Lung (tissue), 12 donors: ENCODE measurements around the gene LENG8. TPM values are rescaled to one million over a fixed set of nuclear protein-coding genes. Genes with fewer than 3 reads are reported as not detected.

Source experiments
- ATAC-seq: fragments of 200-7000 bp; cut with Tn5 transposase; one replicate; pipeline ENCODE4 v1.9.1; 2020; ENCODE audit warnings: moderate number of reproducible peaks; ENCODE audit not compliant: insufficient read depth, low FRiP score
- DNase-seq, 3 donors: peaks; one replicate each; pipeline ENCODE4 v3.0.0-alpha.2; 2013 to 2017
- H3K27ac ChIP-seq, 2 donors: one replicate each; pipeline ENCODE4 v1.5.1; 2013; ENCODE audit warnings: mild to moderate bottlenecking in 2 of 2, moderate library complexity in 2 of 2, control low read depth in 1 of 2, inconsistent platforms in 1 of 2, low read depth in 1 of 2, low read length in 1 of 2
- H3K27me3 ChIP-seq, 3 donors: one replicate each; pipeline ENCODE4 v1.5.1; 2013; ENCODE audit warnings: low read length in 2 of 3; ENCODE audit not compliant: control insufficient read depth in 3 of 3, insufficient read depth in 3 of 3
- H3K36me3 ChIP-seq, 4 donors: one replicate each; pipeline ENCODE4 v1.5.1; 2013; ENCODE audit warnings: low read length in 4 of 4, mild to moderate bottlenecking in 1 of 4, moderate library complexity in 1 of 4; ENCODE audit not compliant: control insufficient read depth in 4 of 4, insufficient read depth in 4 of 4
- H3K4me1 ChIP-seq, 5 donors: one replicate each; pipeline ENCODE4 v1.5.1; 2013; ENCODE audit warnings: low read length in 5 of 5, mild to moderate bottlenecking in 2 of 5, moderate library complexity in 1 of 5; ENCODE audit not compliant: control insufficient read depth in 5 of 5, insufficient read depth in 5 of 5
- H3K4me3 ChIP-seq: one replicate; pipeline ENCODE4 v1.5.1; 2013; ENCODE audit warnings: mild to moderate bottlenecking, control low read depth, moderate library complexity
- H3K9ac ChIP-seq, 2 donors: one replicate each; pipeline ENCODE4 v1.5.1; 2013; ENCODE audit warnings: low read length in 2 of 2, control low read depth in 1 of 2; ENCODE audit not compliant: insufficient read depth in 1 of 2
- H3K9me3 ChIP-seq, 4 donors: one replicate each; pipeline ENCODE4 v1.5.1; 2013; ENCODE audit warnings: low read length in 3 of 4, mild to moderate bottlenecking in 1 of 4, moderate library complexity in 1 of 4; ENCODE audit not compliant: control insufficient read depth in 4 of 4, insufficient read depth in 3 of 4
- CTCF ChIP-seq: IDR thresholded peaks from 2 replicates; pipeline ENCODE4 v1.5.1; 2012; ENCODE audit warnings: mild to moderate bottlenecking; ENCODE audit errors: control extremely low read depth, extremely low read depth
- WGBS, 2 donors: extraction: QIAGEN DNeasy Blood & Tissue Kit; methylation state at CpG; one replicate each; pipeline ENCODE4 v1.1.7; 2013; 5-methylcytosine and 5-hydroxymethylcytosine counted together
- polyA plus RNA-seq, 2 donors: library from polyadenylated mRNA; stranded (reverse); fragments of 200-250 nt; gene quantifications; one replicate each; pipeline ENCODE4 v1.2.1, GENCODE V29; 2013
- total RNA-seq, 2 donors: library from RNA; depleted of rRNA in 1 of 2; stranded (reverse); fragments of >200 nt in 1 of 2; gene quantifications; one replicate each; pipeline ENCODE4 v1.2.1, GENCODE V29; 2014 to 2021
- donor health status: control.
- donor health status: control.
- donor health status: Bipolar disorder and iron deficiency.
- donor health status: healthy.
- donor health status: DM: yes; HTN: yes; CAD: no.

LENG8 gene
- total and polyA plus RNA-seq, 4 donors: 75.1 to 199 (median 113) TPM

DNA sequence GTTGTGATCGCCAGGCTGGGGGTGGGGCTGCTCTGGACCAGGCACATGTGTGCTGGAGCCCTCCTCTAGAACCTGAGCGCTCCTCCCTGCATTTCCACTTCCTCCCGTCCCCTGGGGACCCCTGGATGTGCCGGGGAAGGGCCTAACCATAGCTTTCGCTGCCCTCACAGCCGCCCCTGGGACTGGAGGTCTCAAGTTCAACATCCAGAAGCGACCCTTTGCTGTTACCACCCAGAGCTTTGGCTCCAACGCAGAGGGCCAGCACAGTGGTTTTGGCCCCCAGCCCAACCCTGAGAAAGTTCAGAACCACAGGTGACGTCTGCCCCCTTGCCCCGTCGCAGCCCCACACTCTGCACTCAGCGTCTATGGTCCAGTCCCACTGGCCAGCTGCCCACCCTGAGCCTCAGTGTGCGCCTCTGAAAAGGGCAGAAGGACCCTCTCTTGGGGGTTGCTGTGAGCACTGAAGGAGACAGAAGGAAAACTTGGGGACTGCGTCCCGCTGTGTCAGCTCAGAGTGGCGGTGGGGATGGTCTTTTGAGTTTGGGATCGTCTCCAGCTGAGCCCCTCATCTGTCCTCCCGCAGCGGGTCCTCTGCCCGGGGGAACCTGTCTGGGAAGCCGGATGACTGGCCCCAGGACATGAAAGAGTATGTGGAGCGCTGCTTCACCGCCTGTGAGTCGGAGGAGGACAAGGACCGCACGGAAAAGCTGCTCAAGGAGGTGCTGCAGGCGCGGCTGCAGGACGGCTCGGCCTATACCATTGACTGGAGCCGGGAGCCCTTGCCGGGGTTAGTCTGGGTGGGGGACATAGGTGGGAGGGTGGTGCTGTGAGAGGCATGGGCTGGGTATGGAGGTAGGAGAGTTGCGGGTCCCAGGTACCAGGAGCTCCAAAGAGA is 6.0 kb downstream of the LENG8 start:
- H3K9me3 ChIP-seq: no peaks in the 10 kb centered on the region
- H3K27me3 ChIP-seq: no peaks in the 10 kb centered on the region
- H3K4me1 ChIP-seq: peaks cover 7 to 27% (median 13%) of the 10 kb centered on the region in 5 donors
- 94 to 95% methylated on average over 33 of the region's 33 CpGs for WGBS, 2 donors
- no peak for ATAC-seq
- no peak overlapping the region for H3K27ac ChIP-seq
- no peak overlapping the region for H3K9ac ChIP-seq
- no peak for DNase-seq
- no peak overlapping the region for H3K4me3 ChIP-seq
- TF ChIP-seq CTCF: no peak
- peaks cover 20 to 86% (median 73%) of the 10 kb centered on the region in 4 donors for H3K36me3 ChIP-seq

GRCh38 chr19:54455786-54456422 is 6.9 kb downstream of the LENG8 start:
- ATAC-seq: no peak
- Histone ChIP-seq H3K36me3 (peaks cover 20 to 90% (median 72%) of the 10 kb centered on the region in 4 donors), H3K9ac (no peak overlapping the region), H3K27ac (no peak overlapping the region), H3K4me1 (peaks cover 3 to 25% (median 10%) of the 10 kb centered on the region in 5 donors), H3K27me3 (no peaks in the 10 kb centered on the region), H3K9me3 (no peaks in the 10 kb centered on the region), H3K4me3 (no peak overlapping the region)
- 94% methylated on average over 29 to 40 of the region's 40 CpGs for WGBS, 2 donors
- no peak for TF ChIP-seq CTCF
- no peak for DNase-seq

DNA sequence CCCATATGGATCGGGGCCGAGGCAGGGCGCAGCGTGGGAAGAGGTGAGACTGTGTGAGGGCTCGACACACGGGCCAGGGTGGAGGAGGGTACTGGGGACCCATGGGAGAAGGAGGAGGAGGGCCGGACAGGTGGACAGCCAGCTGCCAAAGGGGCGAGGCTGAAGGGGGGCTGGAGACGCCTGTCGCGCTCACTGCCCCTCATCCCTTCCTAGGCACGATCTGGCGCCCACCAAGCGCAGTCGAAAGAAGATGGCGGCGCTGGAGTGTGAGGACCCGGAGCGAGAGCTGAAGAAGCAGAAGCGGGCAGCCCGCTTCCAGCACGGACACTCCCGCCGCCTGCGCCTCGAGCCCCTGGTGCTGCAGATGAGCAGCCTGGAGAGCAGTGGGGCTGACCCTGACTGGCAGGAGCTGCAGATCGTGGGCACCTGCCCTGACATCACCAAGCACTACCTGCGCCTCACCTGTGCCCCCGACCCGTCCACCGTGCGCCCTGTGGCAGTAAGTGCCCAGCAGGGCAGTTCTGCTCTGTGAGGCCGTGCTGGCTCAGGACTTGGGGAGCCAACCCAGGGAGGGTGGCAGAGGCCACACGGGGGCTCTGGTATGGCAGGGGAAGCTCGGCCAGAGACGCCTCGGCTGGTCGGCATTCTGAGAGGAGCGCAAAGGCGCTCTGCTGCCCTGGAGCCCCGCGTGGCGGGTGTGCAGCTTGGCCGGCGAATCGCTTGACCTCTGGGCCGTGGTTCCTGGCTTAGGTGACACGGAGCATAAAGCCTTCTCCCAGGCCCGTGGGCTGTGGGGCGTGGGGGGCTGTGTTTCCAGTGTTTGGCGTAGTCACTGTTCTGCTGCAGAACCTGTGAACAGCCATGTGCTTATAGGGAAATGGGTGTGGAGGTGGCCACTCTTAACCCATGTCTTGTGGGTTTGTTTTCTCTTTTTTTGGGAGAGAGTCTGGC is 7.7 kb downstream of the LENG8 start:
- Histone ChIP-seq H3K9me3 (no peaks in the 10 kb centered on the region), H3K27ac (no peak overlapping the region), H3K4me3 (no peak overlapping the region), H3K9ac (no peak overlapping the region), H3K27me3 (no peaks in the 10 kb centered on the region), H3K36me3 (peaks cover 24 to 93% (median 64%) of the 10 kb centered on the region in 4 donors), H3K4me1 (peaks cover 0 to 26% (median 9%) of the 10 kb centered on the region in 5 donors)
- ATAC-seq (no peak), DNase-seq (no peak)
- 93 to 95% methylated on average over 51 of the region's 51 CpGs for WGBS, 2 donors
- TF ChIP-seq CTCF: no peak
